HG03378 (cell line): Measurements from ENCODE around the gene NEDD4.
"Not testable (repeated sequence)": the region's sequence is repeated elsewhere in the genome, so short reads cannot be mapped to it uniquely, and the experiment has no call there.

Source experiments
- ATAC-seq: cut with Tn5 transposase; IDR thresholded peaks from one replicate; pipeline ENCODE4 v1.9.1; 2021; ENCODE audit warnings: mild to moderate bottlenecking, moderate library complexity; ENCODE audit not compliant: unreplicated experiment

Gene NEDD4

GRCh38 chr15:55789066-55789660 is 204.2 kb downstream of the NEDD4 start:
- ATAC-seq = no peak

DNA sequence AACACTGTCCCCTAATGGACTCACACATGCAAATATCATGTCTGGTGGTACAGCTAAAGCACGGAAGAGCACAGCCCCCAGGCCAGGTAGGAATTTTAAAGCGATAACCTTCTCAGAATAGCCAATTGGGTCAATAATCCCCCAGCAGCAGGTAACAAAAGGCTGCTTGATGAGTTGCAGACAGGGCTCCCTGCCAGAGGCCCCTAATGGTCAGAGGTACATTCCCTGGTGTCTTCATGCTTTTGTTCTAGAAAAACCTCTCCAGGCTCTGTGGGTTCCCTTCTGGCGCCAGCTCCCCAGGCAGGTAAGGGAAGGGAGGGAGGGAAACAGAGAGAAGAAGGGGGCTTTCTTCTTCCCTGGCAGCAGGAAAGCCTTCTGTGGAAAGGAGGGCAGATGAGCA is 207.1 kb downstream of the NEDD4 start:
- ATAC-seq = no peak

- not testable (repeated sequence) for ATAC-seq
These were observed 207.8 kb downstream of the NEDD4 start for GRCh38 chr15:55785593-55785992.

DNA sequence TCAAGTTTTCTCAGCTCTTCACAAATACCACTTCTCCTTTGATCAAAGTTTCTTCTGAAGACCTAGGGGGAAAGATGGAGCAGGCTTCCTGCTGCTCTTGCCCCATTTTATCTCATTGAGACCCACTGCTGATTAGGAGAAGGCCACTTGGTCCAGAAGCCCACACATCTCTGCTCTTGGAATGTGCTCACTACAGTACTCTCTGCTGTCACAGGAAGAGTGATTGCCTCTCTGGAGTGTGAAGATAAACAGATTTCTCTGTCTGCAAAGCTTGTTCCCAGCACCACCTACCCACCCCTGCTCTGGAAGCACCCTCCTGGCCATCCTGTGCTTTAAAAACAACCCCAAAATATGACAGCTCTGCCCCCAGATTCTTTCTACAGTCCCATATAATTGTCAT is 209.1 kb downstream of the NEDD4 start:
- no peak for ATAC-seq

DNA sequence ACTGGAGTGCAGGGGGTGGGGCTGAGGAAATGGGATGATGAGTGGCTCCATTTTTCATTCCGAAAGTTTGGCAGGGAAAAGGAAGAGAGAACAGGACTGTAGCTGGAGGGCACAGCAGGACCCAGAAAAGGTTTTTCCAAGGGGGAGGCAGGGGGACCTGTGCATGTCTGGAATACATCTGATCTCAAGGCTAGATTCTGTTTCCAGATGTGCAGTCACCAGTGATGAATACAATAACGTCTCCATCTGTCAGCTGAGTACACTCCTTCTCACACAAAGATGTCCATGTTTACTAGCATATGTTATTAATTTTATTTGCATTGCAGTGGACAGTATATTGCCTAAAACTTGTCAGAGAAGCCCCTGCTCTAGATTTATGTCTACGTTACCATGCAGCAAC is 210.5 kb downstream of the NEDD4 start:
- no peak for ATAC-seq

GRCh38 chr15:55780292-55780691 is 213.1 kb downstream of the NEDD4 start:
- no peak for ATAC-seq

DNA sequence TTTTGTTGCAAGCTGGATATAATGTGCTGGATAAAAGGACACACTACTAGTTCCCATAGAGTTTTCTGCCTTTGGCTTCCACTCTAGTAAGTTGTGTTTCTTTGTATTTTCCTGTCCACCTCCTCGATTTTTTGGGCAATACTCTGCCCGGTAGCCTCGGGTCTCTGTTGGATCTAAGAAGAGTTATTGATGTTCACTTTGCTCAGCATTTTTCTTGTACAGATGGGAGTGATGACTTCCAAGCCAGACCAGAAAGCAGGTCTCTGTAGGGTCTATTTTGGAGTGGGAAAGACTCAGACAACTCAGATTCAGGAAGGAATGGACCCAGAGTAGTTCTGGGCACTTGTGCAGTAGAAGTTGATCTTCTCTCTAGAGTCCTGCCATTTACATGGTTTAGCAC is 214.5 kb downstream of the NEDD4 start:
- ATAC-seq = no peak
